Neural cell (in vitro differentiated cells): ENCODE results near the gene ARFIP2. TPM values are rescaled to one million over a fixed set of nuclear protein-coding genes. Genes with fewer than 3 reads are reported as not detected.

Experiments
- H2AFZ ChIP-seq: fragments of 200-600, 300-800 bp; sonication (generic), shearing (Covaris generic); 2 replicates; pipeline ENCODE4 v1.6.0; 2014; ENCODE audit warnings: low read depth, mild to moderate bottlenecking, antibody characterized with exemption, low read length, moderate library complexity
- H3F3A ChIP-seq: fragments of 200-600 bp; shearing (Covaris generic); 2 replicates; pipeline ENCODE4 v1.6.1; 2016; ENCODE audit warnings: mild to moderate bottlenecking, moderate library complexity, mixed read lengths, antibody characterized with exemption, low read length; ENCODE audit not compliant: insufficient read depth, poor library complexity, severe bottlenecking
- H3K27ac ChIP-seq: fragments of 200-600, 300-800 bp; sonication (generic), shearing (Covaris generic); 2 replicates; pipeline ENCODE4 v1.5.1; 2014; ENCODE audit warnings: mild to moderate bottlenecking, low read length, moderate library complexity
- H3K27me3 ChIP-seq: fragments of 300-800, 200-600 bp; sonication (generic), shearing (Covaris generic); 2 replicates; pipeline ENCODE4 v1.6.0; 2014; ENCODE audit warnings: mild to moderate bottlenecking, low read depth, low read length, moderate library complexity; ENCODE audit not compliant: insufficient read depth
- H3K36me3 ChIP-seq: fragments of 300-800, 200-600 bp; sonication (generic), shearing (Covaris generic); 2 replicates; pipeline ENCODE4 v1.5.1; 2014; ENCODE audit warnings: mild to moderate bottlenecking, antibody characterized with exemption, low read length, moderate library complexity; ENCODE audit not compliant: insufficient read depth
- H3K4me2 ChIP-seq: fragments of 300-800, 200-600 bp; sonication (generic), shearing (Covaris generic); 2 replicates; pipeline ENCODE4 v1.6.0; 2014; ENCODE audit warnings: mild to moderate bottlenecking, low read length
- H3K4me3 ChIP-seq: fragments of 300-800, 200-600 bp; sonication (generic), shearing (Covaris generic); 2 replicates; pipeline ENCODE4 v1.5.1; 2014; ENCODE audit warnings: mild to moderate bottlenecking, low read length, moderate library complexity
- H3K79me2 ChIP-seq: fragments of 200-600 bp; shearing (Covaris generic); replicated peaks from 2 replicates; pipeline ENCODE4 v1.6.0; 2014; ENCODE audit warnings: mild to moderate bottlenecking, low read length, moderate library complexity; ENCODE audit not compliant: insufficient read depth
- H3K9ac ChIP-seq: fragments of 300-800, 200-600 bp; sonication (generic), shearing (Covaris generic); 2 replicates; pipeline ENCODE4 v1.6.1; 2016; ENCODE audit warnings: mild to moderate bottlenecking, low read length, mixed read lengths
- H3K9me2 ChIP-seq: fragments of 200-600 bp; shearing (Covaris generic); 2 replicates; pipeline ENCODE4 v1.6.1; 2016; ENCODE audit warnings: mild to moderate bottlenecking, low read length, mixed read lengths; ENCODE audit not compliant: insufficient read depth
- H3K9me3 ChIP-seq: fragments of 200-600, 300-800 bp; sonication (generic), shearing (Covaris generic); 2 replicates; pipeline ENCODE4 v1.6.1; 2016; ENCODE audit warnings: mild to moderate bottlenecking, mixed run types, low read length, moderate library complexity, mixed read lengths
- H4K20me1 ChIP-seq: fragments of 200-600 bp; shearing (Covaris generic); 2 replicates; pipeline ENCODE4 v1.6.1; 2016; ENCODE audit warnings: mild to moderate bottlenecking, mixed run types; ENCODE audit not compliant: insufficient read depth
- EP300 ChIP-seq: fragments of 450-650 bp; conservative IDR thresholded peaks from 2 replicates; pipeline ENCODE4 v1.6.1; 2014; ENCODE audit warnings: antibody characterized with exemption, mild to moderate bottlenecking, moderate library complexity; ENCODE audit not compliant: poor library complexity, severe bottlenecking
- EZH2 ChIP-seq: fragments of 200-600, 300-800 bp; shearing (Covaris generic), sonication (generic); IDR thresholded peaks from 2 replicates; pipeline ENCODE4 v1.6.1; 2014; ENCODE audit warnings: antibody characterized with exemption, low read length, borderline replicate concordance, mild to moderate bottlenecking; ENCODE audit not compliant: insufficient read depth, poor library complexity, severe bottlenecking
- MXI1 ChIP-seq: fragments of 450-650 bp; conservative IDR thresholded peaks from 2 replicates; pipeline ENCODE4 v1.6.1; 2014; ENCODE audit warnings: antibody characterized with exemption, mild to moderate bottlenecking; ENCODE audit not compliant: poor library complexity, severe bottlenecking
- POLR2AphosphoS5 ChIP-seq: IDR thresholded peaks from 2 replicates; pipeline ENCODE4 v1.6.1; 2012
- RAD21 ChIP-seq: fragments of 450-650 bp; conservative IDR thresholded peaks from 2 replicates; pipeline ENCODE4 v1.6.1; 2014; ENCODE audit warnings: antibody characterized with exemption, mild to moderate bottlenecking, moderate library complexity
- SMC3 ChIP-seq: fragments of 450-650 bp; conservative IDR thresholded peaks from 2 replicates; pipeline ENCODE4 v1.6.1; 2014; ENCODE audit warnings: antibody characterized with exemption, mild to moderate bottlenecking, moderate library complexity; ENCODE audit not compliant: poor library complexity
- TAF1 ChIP-seq: IDR thresholded peaks from 2 replicates; pipeline ENCODE4 v1.6.1; 2012; ENCODE audit warnings: low read depth
- polyA plus RNA-seq: library from polyadenylated mRNA; depleted of rRNA; stranded (reverse); fragments of >200 nt; gene quantifications from 2 replicates; pipeline ENCODE4 v1.2.3, GENCODE V29; 2014
- TF ChIP-seq, protein P1 (sequence below): fragments of 450-650 bp; IDR thresholded peaks from 2 replicates; pipeline ENCODE4 v1.5.1; 2014; ENCODE audit warnings: antibody characterized with exemption, mild to moderate bottlenecking, moderate library complexity; ENCODE audit not compliant: poor library complexity, severe bottlenecking
- TF ChIP-seq, protein P2 (sequence below): IDR thresholded peaks from 2 replicates; pipeline ENCODE4 v1.6.1; 2012; ENCODE audit warnings: borderline replicate concordance

ARFIP2 gene
- polyA plus RNA-seq, 1 donor from 2014 or later: 83.7 TPM

DNA sequence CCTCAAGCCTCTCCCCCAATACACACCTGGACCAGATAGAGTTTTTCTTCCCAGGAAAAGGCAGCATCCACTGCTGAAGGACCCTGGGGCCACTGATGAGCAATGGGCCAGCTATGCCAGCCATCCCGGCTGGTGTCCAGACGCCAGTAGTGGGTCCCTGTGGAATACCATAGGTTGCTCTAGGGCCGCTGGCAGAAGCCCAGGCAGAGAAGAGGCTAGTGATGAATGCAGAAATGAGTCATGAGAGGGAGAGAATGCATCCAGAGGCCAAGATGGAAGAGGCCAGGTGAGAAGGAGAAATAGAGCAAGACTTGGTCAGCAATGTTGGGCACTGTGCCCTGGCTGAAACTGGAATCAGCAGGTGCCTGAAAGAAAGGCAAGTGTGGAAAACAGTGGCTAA lies 49.3 kb downstream of the ARFIP2 start:
- TF ChIP-seq SMC3 (no peak), EZH2 (no peak), EP300 (no peak), POLR2AphosphoS5 (no peak)
- no peak overlapping the region for H3K4me2 ChIP-seq

DNA sequence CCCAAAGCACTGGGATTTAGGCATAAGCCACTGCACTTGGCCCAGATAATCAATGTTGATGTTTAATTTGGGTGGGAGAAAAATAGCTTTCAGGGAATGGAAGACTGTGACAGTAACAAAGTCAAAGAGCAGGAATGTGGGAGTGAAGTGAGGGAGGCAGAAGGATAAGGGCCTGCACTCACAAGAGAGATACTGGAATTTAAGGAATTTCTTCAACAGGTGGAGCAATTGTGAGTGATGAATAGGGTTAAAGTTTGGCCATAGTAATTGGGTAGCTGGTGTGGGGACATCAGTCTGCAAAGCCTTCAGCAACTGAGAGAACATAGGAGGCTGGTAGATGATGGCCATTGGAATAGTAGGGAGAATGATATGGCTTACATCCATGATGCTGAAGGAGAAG lies 53.6 kb downstream of the ARFIP2 start:
- Histone ChIP-seq H3K36me3 (no peaks in the 10 kb centered on the region), H3K27ac (no peak overlapping the region), H3K9me3 (no peaks in the 10 kb centered on the region), H3K4me3 (no peak overlapping the region), H4K20me1 (no peaks in the 10 kb centered on the region), H3F3A (no peaks in the 10 kb centered on the region), H2AFZ (no peak overlapping the region), H3K9me2 (no peaks in the 10 kb centered on the region), H3K4me2 (no peak overlapping the region), H3K79me2 (no peaks in the 10 kb centered on the region), H3K9ac (no peak overlapping the region), H3K27me3 (no peaks in the 10 kb centered on the region)
- no peak for TF ChIP-seq MXI1
- TF ChIP-seq POLR2AphosphoS5: no peak
- no peak for TF ChIP-seq EZH2
- TF ChIP-seq RAD21: no peak
- TF ChIP-seq SMC3: no peak
- TF ChIP-seq, protein P1, sequence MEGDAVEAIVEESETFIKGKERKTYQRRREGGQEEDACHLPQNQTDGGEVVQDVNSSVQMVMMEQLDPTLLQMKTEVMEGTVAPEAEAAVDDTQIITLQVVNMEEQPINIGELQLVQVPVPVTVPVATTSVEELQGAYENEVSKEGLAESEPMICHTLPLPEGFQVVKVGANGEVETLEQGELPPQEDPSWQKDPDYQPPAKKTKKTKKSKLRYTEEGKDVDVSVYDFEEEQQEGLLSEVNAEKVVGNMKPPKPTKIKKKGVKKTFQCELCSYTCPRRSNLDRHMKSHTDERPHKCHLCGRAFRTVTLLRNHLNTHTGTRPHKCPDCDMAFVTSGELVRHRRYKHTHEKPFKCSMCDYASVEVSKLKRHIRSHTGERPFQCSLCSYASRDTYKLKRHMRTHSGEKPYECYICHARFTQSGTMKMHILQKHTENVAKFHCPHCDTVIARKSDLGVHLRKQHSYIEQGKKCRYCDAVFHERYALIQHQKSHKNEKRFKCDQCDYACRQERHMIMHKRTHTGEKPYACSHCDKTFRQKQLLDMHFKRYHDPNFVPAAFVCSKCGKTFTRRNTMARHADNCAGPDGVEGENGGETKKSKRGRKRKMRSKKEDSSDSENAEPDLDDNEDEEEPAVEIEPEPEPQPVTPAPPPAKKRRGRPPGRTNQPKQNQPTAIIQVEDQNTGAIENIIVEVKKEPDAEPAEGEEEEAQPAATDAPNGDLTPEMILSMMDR: no peak
- no peak for TF ChIP-seq TAF1
- TF ChIP-seq, protein P2, sequence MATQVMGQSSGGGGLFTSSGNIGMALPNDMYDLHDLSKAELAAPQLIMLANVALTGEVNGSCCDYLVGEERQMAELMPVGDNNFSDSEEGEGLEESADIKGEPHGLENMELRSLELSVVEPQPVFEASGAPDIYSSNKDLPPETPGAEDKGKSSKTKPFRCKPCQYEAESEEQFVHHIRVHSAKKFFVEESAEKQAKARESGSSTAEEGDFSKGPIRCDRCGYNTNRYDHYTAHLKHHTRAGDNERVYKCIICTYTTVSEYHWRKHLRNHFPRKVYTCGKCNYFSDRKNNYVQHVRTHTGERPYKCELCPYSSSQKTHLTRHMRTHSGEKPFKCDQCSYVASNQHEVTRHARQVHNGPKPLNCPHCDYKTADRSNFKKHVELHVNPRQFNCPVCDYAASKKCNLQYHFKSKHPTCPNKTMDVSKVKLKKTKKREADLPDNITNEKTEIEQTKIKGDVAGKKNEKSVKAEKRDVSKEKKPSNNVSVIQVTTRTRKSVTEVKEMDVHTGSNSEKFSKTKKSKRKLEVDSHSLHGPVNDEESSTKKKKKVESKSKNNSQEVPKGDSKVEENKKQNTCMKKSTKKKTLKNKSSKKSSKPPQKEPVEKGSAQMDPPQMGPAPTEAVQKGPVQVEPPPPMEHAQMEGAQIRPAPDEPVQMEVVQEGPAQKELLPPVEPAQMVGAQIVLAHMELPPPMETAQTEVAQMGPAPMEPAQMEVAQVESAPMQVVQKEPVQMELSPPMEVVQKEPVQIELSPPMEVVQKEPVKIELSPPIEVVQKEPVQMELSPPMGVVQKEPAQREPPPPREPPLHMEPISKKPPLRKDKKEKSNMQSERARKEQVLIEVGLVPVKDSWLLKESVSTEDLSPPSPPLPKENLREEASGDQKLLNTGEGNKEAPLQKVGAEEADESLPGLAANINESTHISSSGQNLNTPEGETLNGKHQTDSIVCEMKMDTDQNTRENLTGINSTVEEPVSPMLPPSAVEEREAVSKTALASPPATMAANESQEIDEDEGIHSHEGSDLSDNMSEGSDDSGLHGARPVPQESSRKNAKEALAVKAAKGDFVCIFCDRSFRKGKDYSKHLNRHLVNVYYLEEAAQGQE: no peak
- TF ChIP-seq EP300: no peak

More for the DNA sequence above, 49.3 kb downstream of the ARFIP2 start:
- Histone ChIP-seq H3K9ac (no peak overlapping the region), H3K4me3 (no peak overlapping the region), H3K27me3 (no peaks in the 10 kb centered on the region), H3K36me3 (no peaks in the 10 kb centered on the region), H4K20me1 (no peaks in the 10 kb centered on the region), H3K9me2 (no peaks in the 10 kb centered on the region), H3K27ac (no peak overlapping the region), H3K9me3 (no peaks in the 10 kb centered on the region), H3F3A (no peaks in the 10 kb centered on the region), H3K79me2 (no peaks in the 10 kb centered on the region), H2AFZ (no peak overlapping the region)

Other genes starting within 250 kb of the ARFIP2 start
- gene FHIP1B, start 246.7 kb downstream of the ARFIP2 start, polyA plus RNA-seq: 36.0 and 72.3 TPM in 2 replicates
- gene CNGA4, start 242.2 kb downstream of the ARFIP2 start, polyA plus RNA-seq: not detected in 2 replicates
- 3.9 and 8.6 TPM in 2 replicates for gene CCKBR, start 221.5 kb downstream of the ARFIP2 start, polyA plus RNA-seq
- gene CAVIN3, start 160.8 kb downstream of the ARFIP2 start, polyA plus RNA-seq: not detected in 2 replicates
- gene SMPD1, start 90.9 kb downstream of the ARFIP2 start, polyA plus RNA-seq: 30.0 and 37.4 TPM in 2 replicates
- gene APBB1, start 62.2 kb downstream of the ARFIP2 start, polyA plus RNA-seq: 283 and 323 TPM in 2 replicates
- 11.1 and 17.3 TPM in 2 replicates for gene HPX, start 40.3 kb downstream of the ARFIP2 start, polyA plus RNA-seq
- 81.7 and 120 TPM in 2 replicates for gene TRIM3, start 7.4 kb downstream of the ARFIP2 start, polyA plus RNA-seq
- gene TIMM10B, start 170 bp upstream of the ARFIP2 start, polyA plus RNA-seq: 21.8 and 24.9 TPM in 2 replicates
- 5.1 and 5.2 TPM in 2 replicates for gene DNHD1, start 15.9 kb upstream of the ARFIP2 start, polyA plus RNA-seq
- gene RRP8, start 122.3 kb upstream of the ARFIP2 start, polyA plus RNA-seq: 23.4 and 26.4 TPM in 2 replicates
- 68.8 and 81.3 TPM in 2 replicates for gene ILK, start 122.4 kb upstream of the ARFIP2 start, polyA plus RNA-seq
- 30.9 and 39.7 TPM in 2 replicates for gene TAF10, start 130.9 kb upstream of the ARFIP2 start, polyA plus RNA-seq
- 3.8 and 5.3 TPM in 2 replicates for gene TPP1, start 138.1 kb upstream of the ARFIP2 start, polyA plus RNA-seq
- gene DCHS1, start 174.5 kb upstream of the ARFIP2 start, polyA plus RNA-seq: 30.1 and 42.4 TPM in 2 replicates
- 23.0 and 28.3 TPM in 2 replicates for gene MRPL17, start 202.0 kb upstream of the ARFIP2 start, polyA plus RNA-seq